Mammary epithelial cell (primary cell): ENCODE results near the gene OR1A1.

ENCODE experiments used
- CTCF ChIP-seq, 2 donors: IDR thresholded peaks in 1 of 2; conservative IDR thresholded peaks in 1 of 2; 2 replicates each; pipeline ENCODE4 v1.5.1; 2011 to 2012; ENCODE audit warnings: inconsistent platforms in 2 of 2, low read length in 2 of 2, mild to moderate bottlenecking in 2 of 2, control low read depth in 1 of 2, low read depth in 1 of 2; ENCODE audit not compliant: insufficient read depth in 1 of 2; ENCODE audit errors: extremely low read depth in 1 of 2
- EZH2 ChIP-seq: IDR thresholded peaks from 2 replicates; pipeline ENCODE4 v1.6.1; 2012; ENCODE audit warnings: low read length, inconsistent platforms, borderline replicate concordance

- no peak for TF ChIP-seq CTCF (conservative IDR thresholded peaks at IDR 0.05 in 1 of 2, IDR thresholded peaks at IDR 0.05 in 1 of 2; ENCODE audit: extremely low read depth in 1 of 2, insufficient read depth in 1 of 2, low read depth in 1 of 2, low read length in 2 of 2)
- no peak for TF ChIP-seq EZH2
Observed at GRCh38 chr17:3189961-3190360, 17.5 kb upstream of the OR1A1 start.
